GM23248 (cell line): Measurements from ENCODE around the gene HSPA1B.

Experiments
- EZH2 ChIP-seq: fragments of 200-600 bp; sonication (generic); IDR thresholded peaks from 2 replicates; pipeline ENCODE4 v1.6.1; 2018; ENCODE audit warnings: antibody characterized with exemption, mild to moderate bottlenecking; ENCODE audit not compliant: insufficient read depth, poor library complexity, severe bottlenecking
- EZH2phosphoT487 ChIP-seq: fragments of 200-600 bp; sonication (generic); IDR thresholded peaks from 2 replicates; pipeline ENCODE4 v1.6.1; 2018; ENCODE audit warnings: antibody characterized with exemption, moderate library complexity, mild to moderate bottlenecking, low read depth; ENCODE audit not compliant: insufficient read depth

DNA sequence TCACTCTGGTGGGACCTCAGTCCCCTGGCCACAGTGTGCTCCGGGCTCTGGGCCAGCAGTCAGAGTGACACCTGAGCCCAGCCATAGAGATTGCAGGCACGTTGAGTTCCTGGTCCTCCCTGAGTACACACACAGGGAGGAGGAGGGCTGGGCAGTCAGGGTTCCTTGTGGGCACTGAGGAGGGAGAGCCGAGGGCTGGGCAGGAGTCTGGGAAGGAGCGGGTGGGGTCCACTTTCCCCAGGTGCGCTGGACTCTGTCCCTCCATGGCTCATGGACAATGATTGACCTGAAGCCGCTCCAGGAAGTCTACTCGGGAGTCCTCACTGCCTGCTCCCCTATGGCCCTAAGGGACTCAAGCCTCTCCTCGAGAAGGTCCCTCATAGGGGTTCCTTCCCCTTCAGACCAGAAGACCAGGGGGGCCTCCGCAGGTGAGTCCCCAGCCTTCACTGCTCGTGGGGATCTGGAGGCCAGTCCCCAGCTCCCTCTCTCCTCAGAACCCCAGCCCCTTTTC, 50.2 kb downstream of the HSPA1B start:
- TF ChIP-seq EZH2phosphoT487 (no peak), EZH2 (no peak)
